OCI-LY3 (cell line): ENCODE results near the gene SCAMP5.

Experiments
- CTCF ChIP-seq: fragments of 200-600, 300-600 bp; sonication (generic); IDR thresholded peaks from 2 replicates; pipeline ENCODE4 v1.5.1; 2014; ENCODE audit warnings: antibody characterized with exemption, low read length, low read depth
- EZH2phosphoT487 ChIP-seq: fragments of 200-600 bp; shearing (Covaris generic); IDR thresholded peaks from 2 replicates; pipeline ENCODE4 v1.6.1; 2018; ENCODE audit warnings: antibody characterized with exemption, mixed run types, low read depth

GRCh38 chr15:74994236-74994635, 1.1 kb upstream of the SCAMP5 start:
- TF ChIP-seq CTCF (no peak), EZH2phosphoT487 (no peak)
